ENCODE measurements around the gene IFI30.

IFI30 gene

GRCh38 chr19:18173572-18174288, at the start of gene IFI30:
Gene IFI30 (plus strand): TSS chr19:18173813. CDS start chr19:18173842, 29 bp downstream.
- DNase-seq (ENCODE audit: low read depth in 2 of 2): no peak

GRCh38 chr19:18123819-18124218, 49.8 kb upstream of the IFI30 start:
- no peak for DNase-seq (ENCODE audit: low read depth in 2 of 2)

GRCh38 chr19:18126097-18126496, 47.5 kb upstream of the IFI30 start:
- DNase-seq (ENCODE audit: low read depth in 2 of 2): no peak

GRCh38 chr19:18128044-18128443, 45.6 kb upstream of the IFI30 start:
- no peak for DNase-seq (ENCODE audit: low read depth in 2 of 2)

GRCh38 chr19:18128805-18129204, 44.8 kb upstream of the IFI30 start:
- no peak for DNase-seq (ENCODE audit: low read depth in 2 of 2)

- DNase-seq (ENCODE audit: low read depth in 2 of 2): no peak
Observed at GRCh38 chr19:18130523-18131242, 42.9 kb upstream of the IFI30 start.

- no peak for DNase-seq (ENCODE audit: low read depth in 2 of 2)
Observed at GRCh38 chr19:18131841-18132596, 41.6 kb upstream of the IFI30 start.

GRCh38 chr19:18135712-18136584, 37.7 kb upstream of the IFI30 start:
- no peak for DNase-seq (ENCODE audit: low read depth in 2 of 2)

- no peak for DNase-seq (ENCODE audit: low read depth in 2 of 2)
Observed at GRCh38 chr19:18137242-18137641, 36.4 kb upstream of the IFI30 start.

- DNase-seq (ENCODE audit: low read depth in 2 of 2): no peak
Observed at GRCh38 chr19:18137657-18138339, 35.8 kb upstream of the IFI30 start.

- DNase-seq (ENCODE audit: low read depth in 2 of 2): no peak
Observed at GRCh38 chr19:18140473-18140872, 33.1 kb upstream of the IFI30 start.

GRCh38 chr19:18141031-18141430, 32.6 kb upstream of the IFI30 start:
- DNase-seq (ENCODE audit: low read depth in 2 of 2): no peak

GRCh38 chr19:18143902-18144301, 29.7 kb upstream of the IFI30 start:
- DNase-seq (ENCODE audit: low read depth in 2 of 2): no peak

GRCh38 chr19:18144361-18144760, 29.3 kb upstream of the IFI30 start:
- no peak for DNase-seq (ENCODE audit: low read depth in 2 of 2)

GRCh38 chr19:18144906-18145305, 28.7 kb upstream of the IFI30 start:
- no peak for DNase-seq (ENCODE audit: low read depth in 2 of 2)

- no peak for DNase-seq (ENCODE audit: low read depth in 2 of 2)
Observed at GRCh38 chr19:18145391-18145999, 28.1 kb upstream of the IFI30 start.

GRCh38 chr19:18147396-18147795, 26.2 kb upstream of the IFI30 start:
- DNase-seq (ENCODE audit: low read depth in 2 of 2): no peak

GRCh38 chr19:18149596-18149975, 24.0 kb upstream of the IFI30 start:
- no peak for DNase-seq (ENCODE audit: low read depth in 2 of 2)

GRCh38 chr19:18150776-18151624, 22.6 kb upstream of the IFI30 start:
- DNase-seq (ENCODE audit: low read depth in 2 of 2): no peak

GRCh38 chr19:18152442-18152816, 21.2 kb upstream of the IFI30 start:
- peak; percentile 93 to 94 for DNase-seq (ENCODE audit: low read depth in 2 of 2)

Measured in fibroblast of skin of left biceps (primary cell).